ENCODE data around the gene EPB41L4A.
A peak's percentile ranks its signal among the peaks of the same experiment; 100 is the strongest.

Gene EPB41L4A

GRCh38 chr5:112303685-112304084, 115.4 kb downstream of the EPB41L4A start (continued):
- TF ChIP-seq ZBTB6 (tag by site-specific recombination; IDR thresholded peaks at IDR 0.05), result no peak
- TF ChIP-seq ZBTB21 (tag by site-specific recombination; IDR thresholded peaks at IDR 0.05), result no peak
- TF ChIP-seq ZNF2 (tag by site-specific recombination; IDR thresholded peaks at IDR 0.05), result no peak
- TF ChIP-seq ZNF223 (tag by site-specific recombination; IDR thresholded peaks at IDR 0.05), result no peak
- no peak for TF ChIP-seq ZNF148 (tag by site-specific recombination; IDR thresholded peaks at IDR 0.05; ENCODE audit: borderline replicate concordance)

GRCh38 chr5:112294126-112294525, 125.0 kb downstream of the EPB41L4A start:
- Histone ChIP-seq H3K9me3 (ENCODE audit: control insufficient read depth, insufficient read depth, low read depth, low read length) (no peaks in the 10 kb centered on the region), H3K4me3 (ENCODE audit: low read depth, low read length) (no peak overlapping the region), H3K4me1 (ENCODE audit: control insufficient read depth, insufficient read depth, low read length) (no peaks in the 10 kb centered on the region), H3K36me3 (ENCODE audit: control insufficient read depth in 2 of 2, insufficient read depth in 1 of 2, low read length in 2 of 2) (no peaks in the 10 kb centered on the region), H3K27ac (ENCODE audit: extremely low read depth, low read depth, low read length) (no peak overlapping the region)
- CTCF ChIA-PET, result interaction anchor here (0.7 kb wide), 1 partner anchor 40 kb away, joined by 4 read pairs; no protein-coding TSS in a partner anchor
- POLR2A ChIA-PET, result no interaction called here
- TF ChIP-seq ZFHX2 (tag by site-specific recombination; conservative IDR thresholded peaks at IDR 0.05), result peak; percentile 42; the same call in 1 of the 2 replicates
- no peak for TF ChIP-seq ZNF169 (tag by site-specific recombination; IDR thresholded peaks at IDR 0.05)
- TF ChIP-seq HOXC10 (CRISPR knock-in tag; IDR thresholded peaks at IDR 0.05), result no peak
- TF ChIP-seq ZNF221 (tag by site-specific recombination; IDR thresholded peaks at IDR 0.05; ENCODE audit: borderline replicate concordance), result no peak
- no peak for TF ChIP-seq ZSCAN5A (tag by site-specific recombination; IDR thresholded peaks at IDR 0.05)
- no peak for TF ChIP-seq SP2 (tag by site-specific recombination; IDR thresholded peaks at IDR 0.05)
- TF ChIP-seq ZNF645 (tag by site-specific recombination; IDR thresholded peaks at IDR 0.05), result no peak
- TF ChIP-seq EGR2 (tag by site-specific recombination; IDR thresholded peaks at IDR 0.05; ENCODE audit: low read depth), result peak; percentile 61
- TF ChIP-seq ZBTB17 (tag by site-specific recombination; IDR thresholded peaks at IDR 0.05), result no peak

- no peaks in the 10 kb centered on the region for H3K36me3 ChIP-seq (ENCODE audit: control insufficient read depth in 2 of 2, insufficient read depth in 1 of 2, low read length in 2 of 2)
- no peak overlapping the region for H3K27ac ChIP-seq (ENCODE audit: extremely low read depth, low read depth, low read length)
- H3K9me3 ChIP-seq (ENCODE audit: control insufficient read depth, insufficient read depth, low read depth, low read length), result no peaks in the 10 kb centered on the region
- H3K4me1 ChIP-seq (ENCODE audit: control insufficient read depth, insufficient read depth, low read length), result no peaks in the 10 kb centered on the region
- CTCF ChIA-PET, result no interaction called here
- no peak overlapping the region for H3K4me3 ChIP-seq (ENCODE audit: low read depth, low read length)
- POLR2A ChIA-PET, result no interaction called here
- TF ChIP-seq KLF1 (tag by site-specific recombination; IDR thresholded peaks at IDR 0.05) (no peak), EGR2 (tag by site-specific recombination; IDR thresholded peaks at IDR 0.05; ENCODE audit: low read depth) (no peak), ZNF449 (tag by site-specific recombination; IDR thresholded peaks at IDR 0.05) (no peak), ZNF558 (tag by site-specific recombination; IDR thresholded peaks at IDR 0.05) (no peak), MEIS1 (CRISPR knock-in tag; IDR thresholded peaks at IDR 0.05; ENCODE audit: borderline replicate concordance) (no peak), GLI4 (tag by site-specific recombination; IDR thresholded peaks at IDR 0.05) (no peak), ZNF16 (tag by site-specific recombination; IDR thresholded peaks at IDR 0.05; ENCODE audit: low read depth) (no peak), ZNF571 (tag by site-specific recombination; IDR thresholded peaks at IDR 0.05) (no peak), ZNF623 (tag by site-specific recombination; IDR thresholded peaks at IDR 0.05) (no peak), ZNF391 (tag by site-specific recombination; IDR thresholded peaks at IDR 0.05; ENCODE audit: borderline replicate concordance, low read depth) (no peak)
Observed at GRCh38 chr5:112293587-112293986, 125.5 kb downstream of the EPB41L4A start.

Data from HEK293 (cell line).